HCT116 (cell line): ENCODE results near the gene INPP5F. TPM values are rescaled to one million over a fixed set of nuclear protein-coding genes. Genes with fewer than 3 reads are reported as not detected.

Source experiments
- ATAC-seq: fragments of 200-7000 bp; cut with Tn5 transposase; 2 replicates; pipeline ENCODE4 v1.9.1; 2020; ENCODE audit warnings: mild to moderate bottlenecking, moderate library complexity
- BruUV-seq: library from RNA; stranded (reverse); fragments of 400-500 nt; replicated peaks from 2 replicates; lab custom pipeline; 2021; lab: Mats Ljungman, UMichigan
- CTCF ChIA-PET: fragments of 300-600 bp; sonication (Branson Sonifier 250); formaldehyde crosslinking; loops from one replicate; lab custom pipeline; 2021; ENCODE audit warnings: antibody characterized with exemption; lab: Charles Lee
- POLR2A ChIA-PET: fragments of 300-600, 350-600 bp; sonication (Branson Sonifier 250); formaldehyde crosslinking; loops from one replicate; lab custom pipeline; 2021; ENCODE audit warnings: antibody characterized with exemption; lab: Charles Lee
- RAD21 ChIA-PET, 2 experiments: fragments of 300-600 bp; sonication (Branson Sonifier 250); formaldehyde crosslinking; loops; one replicate each; lab custom pipeline; 2023; ENCODE audit warnings: low total read pairs in 2 of 2; ENCODE audit not compliant: uncharacterized antibody in 2 of 2, unreplicated experiment in 2 of 2, low non-redundant PET in 1 of 2; lab: Charles Lee
- DNase-seq: peaks from one replicate; pipeline ENCODE4 v3.0.0-alpha.2; 2010; ENCODE audit warnings: low read depth, low spot score
- H2AFZ ChIP-seq: fragments of 200-600 bp; shearing (Covaris generic), sonication (generic); 2 replicates; pipeline ENCODE4 v1.6.1; 2017; ENCODE audit warnings: low read depth, mixed run types, mixed read lengths, antibody characterized with exemption, low read length; ENCODE audit not compliant: poor library complexity, severe bottlenecking
- H3K27ac ChIP-seq: 2 replicates; pipeline ENCODE4 v1.5.1; 2012; ENCODE audit warnings: low read depth, low read length
- H3K27me3 ChIP-seq: fragments of 200-600 bp; sonication (generic); 2 replicates; pipeline ENCODE4 v1.6.1; 2016; ENCODE audit warnings: mixed run types, low read length, mixed read lengths; ENCODE audit not compliant: insufficient read depth
- H3K36me3 ChIP-seq, 2 experiments: fragments of 200-500 bp in 1 of 2; fragments of 200-600 bp in 1 of 2; sonication (Bioruptor generic) in 1 of 2; sonication (generic) in 1 of 2; 2 replicates each; pipeline versions ENCODE4 v1.5.1 to v1.6.1; 2014 to 2016; ENCODE audit warnings: low read length in 2 of 2, inconsistent platforms in 1 of 2, mixed read lengths in 1 of 2, mixed run types in 1 of 2; ENCODE audit not compliant: insufficient read depth in 2 of 2, control insufficient read depth in 1 of 2
- H3K4me1 ChIP-seq, 2 experiments: fragments of 200-600 bp in 1 of 2; sonication (generic) in 1 of 2; 2 replicates each; pipeline versions ENCODE4 v1.5.1 to v1.6.1; 2012 to 2017; ENCODE audit warnings: low read length in 2 of 2, inconsistent platforms in 1 of 2, mild to moderate bottlenecking in 1 of 2, mixed read lengths in 1 of 2, mixed run types in 1 of 2, moderate library complexity in 1 of 2; ENCODE audit not compliant: insufficient read depth in 2 of 2, control insufficient read depth in 1 of 2
- H3K4me2 ChIP-seq: fragments of 200-600 bp; sonication (generic); 2 replicates; pipeline ENCODE4 v1.6.1; 2017; ENCODE audit warnings: mixed run types, low read length, mixed read lengths
- H3K4me3 ChIP-seq, 2 experiments: fragments of 200-600 bp in 1 of 2; sonication (generic) in 1 of 2; replicated peaks in 1 of 2; 2 replicates each; pipeline ENCODE4 v1.5.1; 2011 to 2016; ENCODE audit warnings: low read length in 2 of 2, control low read depth in 1 of 2, low read depth in 1 of 2, mild to moderate bottlenecking in 1 of 2, mixed read lengths in 1 of 2, mixed run types in 1 of 2
- H3K79me2 ChIP-seq: fragments of 200-600 bp; sonication (generic); 2 replicates; pipeline ENCODE4 v1.6.1; 2017; ENCODE audit warnings: mild to moderate bottlenecking, mixed run types, low read length, moderate library complexity, mixed read lengths; ENCODE audit not compliant: insufficient read depth
- H3K9ac ChIP-seq: fragments of 200-600 bp; sonication (generic); 2 replicates; pipeline ENCODE4 v1.6.1; 2016; ENCODE audit warnings: low read length, mixed read lengths
- H3K9me2 ChIP-seq: fragments of 200-600 bp; sonication (generic), shearing (Covaris generic); 2 replicates; pipeline ENCODE4 v1.6.1; 2017; ENCODE audit warnings: mixed run types, mild to moderate bottlenecking, moderate library complexity; ENCODE audit not compliant: insufficient read depth
- H3K9me3 ChIP-seq, 2 experiments: fragments of 200-500 bp in 1 of 2; fragments of 200-600 bp in 1 of 2; sonication (Bioruptor generic) in 1 of 2; sonication (generic) in 1 of 2; 2 replicates each; pipeline ENCODE4 v1.6.1; 2014 to 2017; ENCODE audit warnings: low read length in 2 of 2, mixed read lengths in 2 of 2, inconsistent platforms in 1 of 2, low read depth in 1 of 2, mild to moderate bottlenecking in 1 of 2, mixed run types in 1 of 2, moderate library complexity in 1 of 2; ENCODE audit not compliant: control insufficient read depth in 1 of 2, insufficient read depth in 1 of 2
- H4K20me1 ChIP-seq: fragments of 200-600 bp; sonication (generic), shearing (Covaris generic); 2 replicates; pipeline ENCODE4 v1.6.1; 2017; ENCODE audit warnings: mixed run types, mild to moderate bottlenecking, moderate library complexity; ENCODE audit not compliant: insufficient read depth
- EZH2phosphoT487 ChIP-seq: fragments of 200-600 bp; IDR thresholded peaks from 2 replicates; pipeline ENCODE4 v1.6.1; 2018; ENCODE audit warnings: antibody characterized with exemption, borderline replicate concordance
- POLR2AphosphoS5 ChIP-seq: IDR thresholded peaks from 2 replicates; pipeline ENCODE4 v1.6.1; 2011; ENCODE audit warnings: mild to moderate bottlenecking, low read depth, low read length, moderate library complexity
- ZFX ChIP-seq: fragments of 450-650 bp; IDR thresholded peaks from 2 replicates; pipeline ENCODE4 v1.6.1; 2017
- intact Hi-C: fragments of 100-400 bp; cut with micrococcal nuclease; formaldehyde crosslinking; loops from 2 replicates; pipeline ENCODE4 v1.10.0; 2022
- total RNA-seq: library from RNA; stranded (reverse); gene quantifications from one replicate; pipeline ENCODE4 v1.2.1, GENCODE V29; 2021; ENCODE audit not compliant: unreplicated experiment
- TF ChIP-seq, protein P1 (sequence below): IDR thresholded peaks from 2 replicates; pipeline ENCODE4 v1.6.1; 2012; ENCODE audit warnings: low read depth

Gene INPP5F
- total RNA-seq, 1 experiment from 2014 or later, result 21.6 TPM

- TF ChIP-seq, protein P1, sequence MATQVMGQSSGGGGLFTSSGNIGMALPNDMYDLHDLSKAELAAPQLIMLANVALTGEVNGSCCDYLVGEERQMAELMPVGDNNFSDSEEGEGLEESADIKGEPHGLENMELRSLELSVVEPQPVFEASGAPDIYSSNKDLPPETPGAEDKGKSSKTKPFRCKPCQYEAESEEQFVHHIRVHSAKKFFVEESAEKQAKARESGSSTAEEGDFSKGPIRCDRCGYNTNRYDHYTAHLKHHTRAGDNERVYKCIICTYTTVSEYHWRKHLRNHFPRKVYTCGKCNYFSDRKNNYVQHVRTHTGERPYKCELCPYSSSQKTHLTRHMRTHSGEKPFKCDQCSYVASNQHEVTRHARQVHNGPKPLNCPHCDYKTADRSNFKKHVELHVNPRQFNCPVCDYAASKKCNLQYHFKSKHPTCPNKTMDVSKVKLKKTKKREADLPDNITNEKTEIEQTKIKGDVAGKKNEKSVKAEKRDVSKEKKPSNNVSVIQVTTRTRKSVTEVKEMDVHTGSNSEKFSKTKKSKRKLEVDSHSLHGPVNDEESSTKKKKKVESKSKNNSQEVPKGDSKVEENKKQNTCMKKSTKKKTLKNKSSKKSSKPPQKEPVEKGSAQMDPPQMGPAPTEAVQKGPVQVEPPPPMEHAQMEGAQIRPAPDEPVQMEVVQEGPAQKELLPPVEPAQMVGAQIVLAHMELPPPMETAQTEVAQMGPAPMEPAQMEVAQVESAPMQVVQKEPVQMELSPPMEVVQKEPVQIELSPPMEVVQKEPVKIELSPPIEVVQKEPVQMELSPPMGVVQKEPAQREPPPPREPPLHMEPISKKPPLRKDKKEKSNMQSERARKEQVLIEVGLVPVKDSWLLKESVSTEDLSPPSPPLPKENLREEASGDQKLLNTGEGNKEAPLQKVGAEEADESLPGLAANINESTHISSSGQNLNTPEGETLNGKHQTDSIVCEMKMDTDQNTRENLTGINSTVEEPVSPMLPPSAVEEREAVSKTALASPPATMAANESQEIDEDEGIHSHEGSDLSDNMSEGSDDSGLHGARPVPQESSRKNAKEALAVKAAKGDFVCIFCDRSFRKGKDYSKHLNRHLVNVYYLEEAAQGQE, result no peak
- no peak for TF ChIP-seq ZFX
- TF ChIP-seq POLR2AphosphoS5, result no peak
Observed at GRCh38 chr10:119815671-119816070, 89.8 kb downstream of the INPP5F start (continued).

- no peak overlapping the region for H3K9ac ChIP-seq
Observed at GRCh38 chr10:119817991-119818888, 92.4 kb downstream of the INPP5F start.

More at GRCh38 chr10:119817991-119818888, 92.4 kb downstream of the INPP5F start:
- RAD21 ChIA-PET, result no interaction called here
- CTCF ChIA-PET, result no interaction called here
- ATAC-seq, result peak; percentile 25; the same call in 1 of the 2 replicates
- H3K4me3 ChIP-seq, result no peak overlapping the region
- no peaks in the 10 kb centered on the region for H3K27me3 ChIP-seq
- TF ChIP-seq EZH2phosphoT487, result no peak
- TF ChIP-seq, protein P1, result peak; percentile 11; the same call in 1 of the 2 replicates
- H3K9me2 ChIP-seq, result no peaks in the 10 kb centered on the region
- H3K4me2 ChIP-seq, result no peak overlapping the region
- no peak overlapping the region for H3K27ac ChIP-seq
- no TSS peak for BruUV-seq
- H3K36me3 ChIP-seq, result no peaks in the 10 kb centered on the region
- H3K4me1 ChIP-seq, result no peaks in the 10 kb centered on the region
- intact Hi-C loops, result no loop called here
- DNase-seq, result no peak
- no peaks in the 10 kb centered on the region for H4K20me1 ChIP-seq
- H2AFZ ChIP-seq, result no peak overlapping the region
- H3K79me2 ChIP-seq, result no peaks in the 10 kb centered on the region
- H3K9me3 ChIP-seq, result no peaks in the 10 kb centered on the region
- POLR2A ChIA-PET, result no interaction called here
